NB4 (cell line): ENCODE results near the gene ACMSD.

Experiments
- CTCF ChIP-seq: IDR thresholded peaks from one replicate; pipeline ENCODE4 v1.5.1; 2012; ENCODE audit warnings: low read depth, low read length
- MAX ChIP-seq: IDR thresholded peaks from 2 replicates; pipeline ENCODE4 v1.6.1; 2011; ENCODE audit warnings: low read depth, low read length
- MYC ChIP-seq: IDR thresholded peaks from 2 replicates; pipeline ENCODE4 v1.6.1; 2011; ENCODE audit warnings: low read depth, low read length
- POLR2A ChIP-seq: IDR thresholded peaks from 2 replicates; pipeline ENCODE4 v1.6.1; 2011; ENCODE audit warnings: mild to moderate bottlenecking; ENCODE audit not compliant: insufficient read length; ENCODE audit errors: extremely low read depth

DNA sequence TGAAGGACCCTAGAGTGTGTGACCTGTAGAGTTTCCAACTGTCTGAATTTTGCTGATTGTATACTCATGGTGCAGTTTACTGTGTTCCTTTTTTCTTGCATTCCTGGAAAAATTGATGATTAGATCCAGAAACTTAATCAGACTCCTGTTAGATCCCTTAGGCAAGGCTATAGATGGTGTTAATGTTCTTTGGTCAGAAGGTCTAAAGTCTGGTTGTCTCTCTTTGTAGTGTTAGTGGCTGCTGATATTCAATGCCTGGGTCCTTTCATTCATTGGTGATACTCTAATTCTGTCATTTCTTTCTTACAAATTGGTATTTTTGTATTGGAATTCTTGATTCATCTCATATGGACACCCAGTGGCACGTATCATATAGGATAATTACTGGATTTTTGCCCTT, 86.5 kb downstream of the ACMSD start:
- TF ChIP-seq CTCF: no peak
- no peak for TF ChIP-seq MYC
- TF ChIP-seq POLR2A: no peak
- TF ChIP-seq MAX: no peak
